Gastroesophageal sphincter (tissue), 4 donors: ENCODE measurements around the gene COG4. TPM values are rescaled to one million over a fixed set of nuclear protein-coding genes. Genes with fewer than 3 reads are reported as not detected.
A peak's percentile ranks its signal among the peaks of the same experiment; 100 is the strongest.

ENCODE experiments used
- ATAC-seq: fragments of 150-250 bp; one replicate; pipeline ENCODE4 v1.9.1; 2016; ENCODE audit warnings: mild to moderate bottlenecking, moderate library complexity
- H3K27ac ChIP-seq, 4 donors: fragments of 200-600 bp; sonication (generic) in 3 of 4; 1 replicate in 3 of 4; 2 replicates in 1 of 4; pipeline ENCODE4 v1.5.1; 2016 to 2019
- H3K27me3 ChIP-seq: fragments of 200-600 bp; sonication (generic); one replicate; pipeline ENCODE4 v1.5.1; 2019
- H3K36me3 ChIP-seq, 2 donors: fragments of 200-600 bp; sonication (generic); one replicate each; pipeline ENCODE4 v1.5.1; 2019; ENCODE audit warnings: control low read depth in 1 of 2
- H3K4me1 ChIP-seq, 3 donors: fragments of 200-600 bp; sonication (generic); 1 replicate in 2 of 3; 2 replicates in 1 of 3; pipeline ENCODE4 v1.5.1; 2016 to 2019; ENCODE audit warnings: control low read depth in 2 of 3
- H3K4me3 ChIP-seq, 2 donors: fragments of 200-600 bp; sonication (generic); one replicate each; pipeline ENCODE4 v1.5.1; 2019; ENCODE audit warnings: mild to moderate bottlenecking in 1 of 2, moderate library complexity in 1 of 2
- H3K9me3 ChIP-seq, 3 donors: fragments of 200-600 bp; sonication (generic); one replicate each; pipeline ENCODE4 v1.5.1; 2017 to 2019; ENCODE audit warnings: control low read depth in 2 of 3
- EP300 ChIP-seq: sonication (generic); formaldehyde crosslinking; IDR thresholded peaks from one replicate; pipeline ENCODE4 v1.6.1; 2017; ENCODE audit warnings: antibody characterized with exemption, mild to moderate bottlenecking
- POLR2A ChIP-seq, 2 donors: fragments of 450-650 bp; IDR thresholded peaks; one replicate each; pipeline ENCODE4 v1.6.1; 2017; ENCODE audit warnings: antibody characterized with exemption in 2 of 2, mild to moderate bottlenecking in 2 of 2, moderate library complexity in 1 of 2
- POLR2AphosphoS5 ChIP-seq: sonication (generic); formaldehyde crosslinking; IDR thresholded peaks from one replicate; pipeline ENCODE4 v1.6.1; 2017; ENCODE audit warnings: antibody characterized with exemption
- WGBS, 2 donors: methylation state at CpG; one replicate each; pipeline ENCODE4 v1.1.5; 2018; ENCODE audit warnings: low coverage in 1 of 2; 5-methylcytosine and 5-hydroxymethylcytosine counted together
- total RNA-seq, 4 donors: library from RNA; depleted of rRNA; stranded (reverse); fragments of >200 nt; gene quantifications; one replicate each; pipeline ENCODE4 v1.1.0, GENCODE V29; 2016
- TF ChIP-seq, protein P1 (sequence below), 4 experiments: fragments of 200-600 bp in 2 of 4; fragments of 450-650 bp in 2 of 4; sonication (generic) in 1 of 4; IDR thresholded peaks; one replicate each; pipeline ENCODE4 v1.5.1; 2017 to 2019; ENCODE audit warnings: antibody characterized with exemption in 4 of 4, mild to moderate bottlenecking in 2 of 4, moderate library complexity in 2 of 4

Gene COG4
- total RNA-seq, 4 donors from 2014 or later, result 32.3 to 37.4 (median 35.0) TPM

GRCh38 chr16:70476272-70477020, 46.9 kb downstream of the COG4 start:
- no peak overlapping the region for H3K4me3 ChIP-seq
- peaks cover 0 to 89% of the 10 kb centered on the region in 2 donors for H3K36me3 ChIP-seq
- ATAC-seq, result no peak
- H3K27ac ChIP-seq, result peak overlapping the region in 3 of 4 donors; percentile 38 to 66 (median 41)
- 60 to 80% methylated on average over 1 to 3 of the region's 13 CpGs for WGBS, 2 donors
- H3K27me3 ChIP-seq, result no peaks in the 10 kb centered on the region
- H3K9me3 ChIP-seq, result no peaks in the 10 kb centered on the region
- no peak for TF ChIP-seq POLR2A (IDR thresholded peaks at IDR 0.05)
- no peak for TF ChIP-seq POLR2AphosphoS5
- TF ChIP-seq, protein P1, sequence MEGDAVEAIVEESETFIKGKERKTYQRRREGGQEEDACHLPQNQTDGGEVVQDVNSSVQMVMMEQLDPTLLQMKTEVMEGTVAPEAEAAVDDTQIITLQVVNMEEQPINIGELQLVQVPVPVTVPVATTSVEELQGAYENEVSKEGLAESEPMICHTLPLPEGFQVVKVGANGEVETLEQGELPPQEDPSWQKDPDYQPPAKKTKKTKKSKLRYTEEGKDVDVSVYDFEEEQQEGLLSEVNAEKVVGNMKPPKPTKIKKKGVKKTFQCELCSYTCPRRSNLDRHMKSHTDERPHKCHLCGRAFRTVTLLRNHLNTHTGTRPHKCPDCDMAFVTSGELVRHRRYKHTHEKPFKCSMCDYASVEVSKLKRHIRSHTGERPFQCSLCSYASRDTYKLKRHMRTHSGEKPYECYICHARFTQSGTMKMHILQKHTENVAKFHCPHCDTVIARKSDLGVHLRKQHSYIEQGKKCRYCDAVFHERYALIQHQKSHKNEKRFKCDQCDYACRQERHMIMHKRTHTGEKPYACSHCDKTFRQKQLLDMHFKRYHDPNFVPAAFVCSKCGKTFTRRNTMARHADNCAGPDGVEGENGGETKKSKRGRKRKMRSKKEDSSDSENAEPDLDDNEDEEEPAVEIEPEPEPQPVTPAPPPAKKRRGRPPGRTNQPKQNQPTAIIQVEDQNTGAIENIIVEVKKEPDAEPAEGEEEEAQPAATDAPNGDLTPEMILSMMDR (IDR thresholded peaks at IDR 0.05), result no peak
- no peak for TF ChIP-seq EP300
- H3K4me1 ChIP-seq, result peaks cover 0 to 23% (median 4%) of the 10 kb centered on the region in 3 donors

DNA sequence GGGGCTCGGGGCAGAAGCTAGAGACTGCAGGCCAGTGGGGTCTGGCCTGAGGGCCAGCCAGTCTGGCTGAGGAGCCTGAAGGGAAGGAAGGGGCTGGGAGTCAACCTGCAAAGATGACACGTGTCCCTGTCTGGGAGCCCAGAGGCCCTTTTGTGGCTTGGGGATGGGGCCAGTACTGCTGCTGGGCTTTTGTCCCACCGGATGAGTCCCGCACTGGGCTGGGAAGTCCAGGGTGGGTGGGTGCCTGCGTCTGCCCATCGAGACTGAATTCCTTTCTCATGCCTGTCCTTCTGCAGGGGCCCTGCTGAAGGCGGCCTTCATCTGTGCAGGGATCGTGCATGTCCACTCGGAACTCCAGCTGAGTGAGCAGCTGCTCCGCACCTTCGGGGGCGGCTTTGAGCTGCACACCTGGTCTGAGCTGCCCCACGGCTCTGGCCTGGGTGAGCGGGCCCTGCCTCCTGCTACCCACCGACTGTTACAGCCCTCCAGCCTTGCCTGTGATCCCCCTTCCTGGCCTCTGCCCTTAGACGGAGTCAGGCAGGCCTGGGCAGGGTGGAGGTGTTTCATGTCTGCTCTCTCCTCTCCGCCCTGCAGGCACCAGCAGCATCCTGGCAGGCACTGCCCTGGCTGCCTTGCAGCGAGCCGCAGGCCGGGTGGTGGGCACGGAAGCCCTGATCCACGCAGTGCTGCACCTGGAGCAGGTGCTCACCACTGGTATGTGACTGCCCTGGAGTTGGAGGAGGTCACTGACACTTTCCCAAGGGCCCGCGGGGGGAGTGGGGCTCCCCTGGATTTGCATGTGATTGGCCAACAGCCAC, 48.1 kb downstream of the COG4 start:
- no peak for ATAC-seq
- no peak overlapping the region for H3K27ac ChIP-seq
- no peaks in the 10 kb centered on the region for H3K27me3 ChIP-seq
- WGBS, 2 donors, result 75 to 100% methylated on average over 1 to 4 of the region's 24 CpGs
- no peak overlapping the region for H3K4me3 ChIP-seq
- TF ChIP-seq POLR2A (IDR thresholded peaks at IDR 0.05) (no peak), POLR2AphosphoS5 (no peak), EP300 (no peak)
- TF ChIP-seq, protein P1 (IDR thresholded peaks at IDR 0.05), result no peak
- peaks cover 0 to 23% (median 4%) of the 10 kb centered on the region in 3 donors for H3K4me1 ChIP-seq
- peaks cover 0 to 89% of the 10 kb centered on the region in 2 donors for H3K36me3 ChIP-seq
- H3K9me3 ChIP-seq, result no peaks in the 10 kb centered on the region

- Histone ChIP-seq H3K4me1 (peaks cover 0 to 22% (median 4%) of the 10 kb centered on the region in 3 donors), H3K27ac (no peak overlapping the region), H3K27me3 (no peaks in the 10 kb centered on the region), H3K4me3 (no peak overlapping the region), H3K36me3 (peaks cover 0 to 89% of the 10 kb centered on the region in 2 donors), H3K9me3 (no peaks in the 10 kb centered on the region)
- TF ChIP-seq POLR2AphosphoS5, result no peak
- TF ChIP-seq POLR2A (IDR thresholded peaks at IDR 0.05), result no peak
- no peak for TF ChIP-seq EP300
- TF ChIP-seq, protein P1 (IDR thresholded peaks at IDR 0.05), result no peak
- no CpG with 5 or more reads among the region's 22 CpGs for WGBS, 2 donors
- ATAC-seq, result no peak
These were observed 48.9 kb downstream of the COG4 start for GRCh38 chr16:70474320-70475053.

GRCh38 chr16:70473446-70474319, 49.7 kb downstream of the COG4 start:
- H3K4me1 ChIP-seq, result peaks cover 0 to 14% (median 4%) of the 10 kb centered on the region in 3 donors
- no peaks in the 10 kb centered on the region for H3K27me3 ChIP-seq
- TF ChIP-seq EP300, result no peak
- TF ChIP-seq POLR2AphosphoS5, result no peak
- TF ChIP-seq, protein P1 (IDR thresholded peaks at IDR 0.05), result no peak
- TF ChIP-seq POLR2A (IDR thresholded peaks at IDR 0.05), result no peak
- H3K4me3 ChIP-seq, result no peak overlapping the region
- H3K36me3 ChIP-seq, result peaks cover 0 to 89% of the 10 kb centered on the region in 2 donors
- ATAC-seq, result no peak
- WGBS, 2 donors, result 100% methylated on average over 2 of the region's 21 CpGs
- no peak overlapping the region for H3K27ac ChIP-seq
- H3K9me3 ChIP-seq, result no peaks in the 10 kb centered on the region
